SKM-1 (cell line): ENCODE results near the gene DENND1A.
"Not testable (repeated sequence)": the region's sequence is repeated elsewhere in the genome, so short reads cannot be mapped to it uniquely, and the experiment has no call there.

ENCODE experiments used
- DNase-seq: peaks from one replicate; lab custom pipeline; 2025; ENCODE audit not compliant: unreplicated experiment; lab: John Stamatoyannopoulos, UW

Gene DENND1A

DNA sequence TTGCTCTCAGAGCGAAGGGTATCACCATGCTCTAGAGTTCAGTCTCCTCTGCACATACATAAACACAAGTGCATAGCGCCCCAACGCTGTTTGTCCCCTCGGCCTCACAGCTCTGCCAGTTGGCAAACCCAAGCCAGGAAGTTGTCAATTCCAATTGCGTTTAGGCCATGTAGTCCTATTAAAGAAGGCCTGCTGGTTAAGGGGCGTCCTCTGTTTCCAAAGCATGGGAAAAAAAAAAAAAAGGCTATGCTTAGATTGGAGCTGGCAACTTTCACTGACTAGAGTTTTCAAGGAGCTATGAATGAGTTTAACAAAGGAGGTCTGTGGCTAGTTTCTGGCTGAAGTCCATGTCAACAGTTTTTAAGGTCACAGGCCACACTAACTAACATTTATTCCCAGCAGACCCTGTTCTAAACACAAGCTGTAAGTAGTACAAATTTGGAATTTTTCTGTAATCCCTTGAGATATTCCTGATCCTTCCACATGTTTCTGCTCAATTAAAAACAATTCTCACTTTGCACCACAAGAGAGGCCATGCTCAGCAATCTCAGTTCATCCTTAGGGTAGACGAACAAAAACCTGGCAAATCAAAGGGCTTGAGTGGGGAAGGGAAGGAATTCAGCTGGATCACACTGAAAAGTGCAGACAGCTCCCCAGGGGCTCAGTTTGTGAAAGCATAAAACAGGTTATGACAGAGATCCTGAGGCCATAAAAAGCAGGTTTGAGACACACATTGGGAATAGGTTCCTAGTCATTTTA lies 187.7 kb downstream of the DENND1A start:
- no peak for DNase-seq

DNA sequence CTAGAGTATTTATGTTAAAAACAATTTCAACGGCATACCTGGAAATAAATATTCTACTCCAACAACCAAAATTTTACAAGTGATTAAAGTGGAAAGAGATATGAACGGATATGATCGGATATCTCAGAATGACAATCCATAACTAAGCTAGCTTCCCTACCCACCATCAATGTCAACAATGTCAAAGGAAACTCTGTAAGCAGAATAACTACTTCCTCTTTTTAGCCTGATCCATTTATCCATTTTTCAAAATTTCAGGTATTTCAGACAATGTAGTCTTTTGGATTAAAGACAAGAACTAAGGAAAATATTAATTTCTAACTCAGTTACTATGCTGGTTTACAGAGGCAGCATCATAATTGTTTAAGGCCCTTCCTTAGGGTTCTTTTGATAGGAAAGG lies 188.7 kb downstream of the DENND1A start:
- DNase-seq = no peak

DNA sequence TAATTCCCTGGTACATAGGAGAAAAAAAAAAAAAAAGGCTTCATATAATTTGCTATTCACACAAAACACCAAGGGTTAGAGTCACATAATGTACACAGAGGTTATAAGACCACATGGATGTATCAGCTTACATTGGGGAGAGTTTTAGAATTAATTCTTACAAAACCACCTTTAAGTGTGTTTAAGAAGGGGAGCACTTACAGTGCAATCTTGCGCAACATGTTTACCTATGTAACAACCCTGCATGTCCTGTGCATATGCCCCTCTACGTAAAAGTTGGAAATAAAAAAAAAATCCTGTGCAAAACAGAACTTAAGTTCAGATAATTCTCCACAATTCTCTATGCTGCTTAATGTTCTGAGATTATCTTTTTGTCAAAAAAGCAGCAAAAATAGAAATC lies 190.0 kb downstream of the DENND1A start:
- DNase-seq = no peak

DNA sequence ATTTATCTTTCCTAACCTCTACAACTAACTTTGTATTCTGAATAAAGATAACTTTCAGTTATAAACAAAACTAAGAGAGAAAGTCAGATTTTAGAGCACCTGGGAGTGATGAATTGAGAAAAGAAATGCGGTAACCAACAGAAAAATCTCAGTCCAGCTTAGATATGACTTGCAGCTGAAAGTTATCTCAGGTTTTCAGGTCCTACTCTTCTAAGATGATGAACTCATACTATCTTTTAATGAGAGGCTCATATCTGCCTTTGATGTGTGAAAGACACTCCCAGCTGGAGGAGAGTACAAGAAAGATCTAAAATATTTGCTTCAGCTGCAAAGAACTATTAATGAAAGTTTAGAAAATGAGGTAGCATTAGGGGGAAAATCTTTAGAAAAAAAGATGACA lies 190.5 kb downstream of the DENND1A start:
- DNase-seq = no peak

DNA sequence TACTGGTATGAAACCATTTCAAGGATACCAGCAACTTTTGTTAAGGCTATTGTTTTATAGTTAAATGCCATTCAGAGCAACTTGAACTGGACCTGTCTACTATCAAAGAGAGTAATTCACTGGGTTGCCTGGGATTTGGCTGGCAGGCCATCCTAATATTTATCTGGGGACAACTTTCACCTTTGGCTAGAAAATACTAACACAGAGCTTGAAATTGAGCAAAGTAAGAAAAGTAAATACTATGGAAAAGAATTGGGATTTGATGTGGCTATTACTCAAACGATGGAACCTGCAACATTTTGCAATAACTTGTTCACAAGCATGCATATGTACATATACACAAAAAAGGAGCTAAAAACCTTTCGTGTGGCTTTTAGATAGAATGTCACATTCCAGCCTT lies 191.3 kb downstream of the DENND1A start:
- DNase-seq = no peak

DNA sequence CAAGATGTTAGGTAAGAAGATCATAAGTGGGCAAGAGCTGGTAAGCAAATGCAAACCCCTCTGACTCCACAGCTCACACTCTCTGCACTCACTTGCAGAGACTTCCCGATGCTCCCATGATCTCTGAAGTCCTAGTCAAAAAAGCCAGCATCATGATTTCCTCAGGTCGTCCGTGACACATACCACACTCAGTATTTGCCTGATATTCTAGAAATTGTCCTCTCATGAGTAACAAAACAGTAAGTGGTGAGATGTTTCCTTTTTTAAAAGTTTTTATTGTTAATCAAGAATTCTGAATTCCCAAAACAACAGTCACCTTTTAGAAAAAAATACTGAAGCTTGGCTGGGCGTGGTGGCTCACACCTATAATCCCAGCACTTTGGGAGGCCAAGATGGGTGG lies 194.6 kb downstream of the DENND1A start:
- no peak for DNase-seq

DNA sequence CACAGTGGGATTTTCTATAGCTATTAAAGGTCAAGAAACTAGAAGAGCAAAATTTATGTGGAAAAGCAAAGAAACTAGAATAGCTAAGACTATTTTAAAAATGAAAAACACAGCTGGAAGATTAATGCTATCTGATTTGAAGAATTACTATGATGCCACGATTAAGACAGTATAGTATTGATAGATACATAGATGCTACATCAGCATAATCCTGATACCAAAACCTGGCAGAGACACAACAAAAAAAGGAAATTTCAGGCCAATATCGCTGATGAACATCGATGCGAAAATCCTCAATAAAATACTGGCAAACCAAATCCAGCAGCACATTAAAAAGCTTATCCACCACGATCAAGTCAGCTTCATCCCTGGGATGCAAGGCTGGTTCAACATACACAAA lies 201.4 kb downstream of the DENND1A start:
- DNase-seq = not testable (repeated sequence)

DNA sequence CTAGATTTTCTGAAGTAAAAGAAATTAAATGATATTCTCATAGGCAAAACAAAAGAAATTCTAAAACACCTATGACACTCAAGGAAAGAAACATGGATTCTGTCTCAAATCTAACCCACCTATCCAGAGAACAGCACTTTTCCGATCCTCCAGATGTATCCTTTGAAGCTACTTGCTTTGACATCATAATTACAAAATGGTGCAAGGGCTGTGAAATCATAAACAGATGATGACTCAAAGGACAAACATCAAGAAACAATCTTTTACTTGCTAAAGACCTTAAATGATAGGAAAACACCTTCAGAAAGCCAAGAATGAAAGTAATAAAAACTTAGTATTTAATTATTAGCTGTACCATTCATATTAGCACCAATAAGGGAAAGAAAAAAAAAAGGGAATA lies 202.6 kb downstream of the DENND1A start:
- no peak for DNase-seq

DNA sequence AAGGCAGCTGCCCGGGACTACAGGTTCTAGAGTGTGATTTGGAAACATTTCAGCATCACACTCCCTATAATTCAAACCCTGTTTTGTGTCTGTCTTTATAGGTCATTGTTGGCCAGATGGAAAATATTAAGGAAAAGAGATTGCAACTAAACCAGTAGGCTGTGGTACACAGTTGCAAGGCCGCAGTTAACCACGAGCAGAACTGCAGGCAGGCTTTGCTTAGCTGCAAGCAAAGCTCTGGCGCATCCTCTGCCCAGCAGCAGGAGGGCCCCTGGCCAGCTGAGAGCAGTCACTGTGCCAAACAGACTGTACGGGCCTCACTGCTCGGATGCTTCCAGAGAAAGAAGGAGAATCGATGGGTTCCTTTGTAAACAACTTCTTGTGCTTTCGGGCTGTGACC lies 204.5 kb downstream of the DENND1A start:
- DNase-seq = no peak

DNA sequence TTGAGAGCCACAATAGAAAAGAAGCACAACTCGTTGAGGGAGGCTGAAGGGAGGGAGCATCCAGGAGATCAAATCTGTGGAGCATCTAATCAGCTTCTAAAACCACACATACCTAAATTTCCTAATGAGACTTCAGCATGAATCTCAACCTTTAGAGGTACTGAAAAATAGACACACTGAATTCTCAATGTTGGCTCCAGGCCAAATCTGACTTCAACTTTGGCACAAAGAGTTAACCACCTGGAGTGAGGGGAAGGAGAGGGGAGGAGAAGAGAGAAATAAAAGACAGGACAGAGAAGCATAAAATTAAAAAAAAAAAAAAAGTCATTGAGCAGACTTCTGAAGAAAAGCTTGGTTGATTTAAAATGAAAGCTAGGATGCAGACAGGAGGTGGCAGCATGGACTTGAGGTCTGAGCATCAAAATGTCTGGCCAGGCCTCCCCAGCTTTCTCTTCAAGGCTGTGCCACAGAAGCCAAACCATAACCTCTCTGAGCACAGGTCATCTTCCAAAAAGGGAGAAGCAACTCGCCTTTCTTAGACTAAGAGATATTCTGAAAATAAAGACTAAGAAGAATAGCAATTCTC lies 205.6 kb downstream of the DENND1A start:
- no peak for DNase-seq

DNA sequence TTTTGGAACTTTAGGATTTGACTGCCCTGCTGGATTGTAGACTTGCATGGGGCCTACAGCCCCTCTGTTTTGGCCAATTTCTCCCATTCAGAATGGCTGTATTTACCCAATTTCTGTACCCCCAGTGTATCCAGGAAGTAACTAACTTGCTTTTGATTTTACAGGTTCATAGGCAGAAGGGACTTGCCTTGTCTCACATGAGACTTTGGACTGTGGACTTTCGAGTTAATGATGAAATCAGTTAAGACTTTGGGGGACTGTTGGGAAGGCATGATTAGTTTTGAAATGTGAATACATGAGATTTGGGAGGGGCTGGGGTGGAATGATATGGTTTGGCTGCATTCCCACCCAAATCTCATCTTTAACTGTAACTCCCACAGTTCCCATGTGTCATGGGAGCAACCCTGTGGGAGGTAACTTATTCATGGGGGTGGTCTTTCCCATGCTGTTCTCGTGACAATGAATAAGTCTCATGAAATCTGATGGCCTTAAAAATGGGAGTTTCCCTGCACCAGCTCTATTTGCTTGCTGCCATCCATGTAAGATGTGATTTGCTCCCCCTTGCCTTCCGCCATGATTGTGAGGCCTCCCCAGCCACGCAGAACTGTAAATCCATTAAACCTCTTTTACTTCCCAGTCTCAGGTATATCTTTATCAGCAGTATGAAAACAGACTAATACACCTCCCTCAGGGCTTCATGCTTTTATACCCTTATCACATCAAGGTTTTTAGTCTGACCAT lies 206.6 kb downstream of the DENND1A start:
- no peak for DNase-seq

DNA sequence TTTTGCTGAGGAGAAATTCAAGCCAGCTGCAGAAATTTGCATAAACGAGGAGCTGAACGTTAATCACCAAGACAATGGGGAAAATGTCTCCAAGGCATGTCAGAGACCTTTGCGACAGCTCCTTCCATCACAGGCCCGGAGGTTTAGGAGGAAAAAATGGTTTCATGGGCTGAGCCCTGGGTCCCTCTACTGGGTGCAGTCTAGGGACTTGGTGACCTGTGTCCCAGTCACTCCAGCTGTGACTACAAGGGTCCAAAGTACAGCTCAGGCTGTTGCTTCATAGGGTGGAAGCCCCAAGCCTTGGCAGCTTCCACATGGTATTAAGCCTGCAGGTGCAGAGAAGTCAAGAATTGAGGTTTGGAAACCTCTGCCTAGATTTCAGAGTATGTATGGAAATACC lies 207.5 kb downstream of the DENND1A start:
- DNase-seq = no peak

DNA sequence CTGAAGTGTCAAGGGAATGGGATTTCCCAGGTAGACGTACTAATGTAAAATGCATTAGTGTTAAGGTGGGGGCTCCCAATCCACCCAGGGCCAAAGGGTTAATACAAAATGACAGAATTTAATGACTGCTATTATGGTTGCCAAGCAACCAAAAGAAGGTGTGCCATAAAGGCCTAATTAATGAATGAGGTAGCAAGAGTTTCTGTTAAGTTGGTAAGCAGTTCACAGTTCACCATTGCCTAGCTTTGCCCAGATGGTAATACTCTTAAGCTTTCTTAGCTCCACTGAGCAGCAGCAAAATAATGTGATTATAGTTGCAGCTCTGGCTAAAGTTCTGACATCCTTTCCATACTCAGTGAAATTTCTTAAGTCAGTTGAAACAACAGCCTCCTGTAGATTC lies 211.7 kb downstream of the DENND1A start:
- DNase-seq = no peak

DNA sequence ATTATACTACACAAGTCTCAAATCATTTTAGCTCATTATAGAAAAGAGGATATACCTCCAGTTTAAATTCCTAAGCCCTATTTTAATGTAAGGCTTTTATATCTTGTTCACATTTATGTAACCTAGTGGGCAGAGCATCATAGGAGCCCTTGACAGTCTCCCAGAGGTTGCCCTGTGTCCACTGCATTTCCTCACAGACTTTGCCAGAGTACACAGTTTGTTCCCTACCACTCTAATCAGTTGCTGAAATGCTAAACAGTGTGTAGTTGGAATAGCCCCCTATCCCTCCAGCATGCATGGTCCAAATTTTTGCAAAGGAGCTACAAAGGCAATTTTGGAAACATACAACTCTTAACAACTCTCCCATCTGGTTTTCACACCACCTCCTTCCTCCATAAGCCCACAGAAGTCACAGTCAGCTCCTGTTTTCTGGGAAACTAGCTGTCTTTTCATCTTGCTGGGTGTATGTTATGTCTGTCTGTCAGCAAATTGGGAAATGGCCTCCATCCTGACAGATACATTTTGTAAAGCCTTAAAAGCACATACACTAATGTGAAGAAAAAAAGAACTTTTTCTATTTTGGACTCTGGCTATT lies 212.2 kb downstream of the DENND1A start:
- DNase-seq = no peak

DNA sequence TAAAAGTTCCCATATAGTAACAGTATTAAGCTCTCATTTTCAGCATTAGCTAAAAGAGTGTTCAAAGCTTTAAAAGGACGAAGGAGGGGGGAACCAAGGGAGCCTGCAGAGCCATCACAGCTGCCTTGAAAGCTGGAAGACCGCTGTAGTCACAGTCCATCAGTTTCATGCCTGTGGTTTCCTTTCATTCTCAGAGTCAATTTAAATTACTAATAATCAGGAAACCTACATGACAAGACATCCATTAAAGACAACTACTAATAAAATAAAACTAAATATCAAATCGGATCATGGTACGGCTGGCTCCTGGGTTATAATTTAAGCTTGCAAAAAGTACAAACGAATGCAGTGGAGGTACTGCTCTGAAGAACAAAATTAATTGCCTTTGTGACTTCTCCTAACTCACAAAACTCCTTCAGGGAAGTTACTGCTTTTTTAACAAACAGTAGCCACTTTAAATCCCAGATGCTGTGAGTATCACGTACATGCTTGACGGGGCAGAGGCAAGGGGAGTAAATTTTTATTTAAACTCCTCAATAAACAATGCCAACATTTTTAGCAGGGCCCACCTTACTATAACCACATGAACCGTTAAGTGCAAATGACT lies 213.5 kb downstream of the DENND1A start:
- DNase-seq = no peak

DNA sequence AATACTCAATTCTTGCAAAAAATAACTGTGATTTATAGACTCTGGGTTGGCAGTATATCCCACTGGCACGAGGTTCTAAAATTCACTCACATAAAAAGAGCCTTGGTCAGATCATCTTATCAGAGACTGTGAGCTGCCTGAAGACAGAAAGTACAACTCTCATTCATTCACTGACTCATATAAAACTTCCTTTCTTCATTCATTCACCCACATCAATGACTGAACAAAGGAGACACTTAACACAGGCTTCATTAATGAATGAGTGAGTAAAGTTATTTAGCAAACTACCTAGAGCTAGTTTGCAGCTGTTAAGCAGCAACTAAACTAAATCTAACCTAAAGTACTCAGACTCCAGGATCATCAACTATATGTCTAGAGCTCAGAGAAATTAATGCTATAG lies 214.7 kb downstream of the DENND1A start:
- DNase-seq = no peak

DNA sequence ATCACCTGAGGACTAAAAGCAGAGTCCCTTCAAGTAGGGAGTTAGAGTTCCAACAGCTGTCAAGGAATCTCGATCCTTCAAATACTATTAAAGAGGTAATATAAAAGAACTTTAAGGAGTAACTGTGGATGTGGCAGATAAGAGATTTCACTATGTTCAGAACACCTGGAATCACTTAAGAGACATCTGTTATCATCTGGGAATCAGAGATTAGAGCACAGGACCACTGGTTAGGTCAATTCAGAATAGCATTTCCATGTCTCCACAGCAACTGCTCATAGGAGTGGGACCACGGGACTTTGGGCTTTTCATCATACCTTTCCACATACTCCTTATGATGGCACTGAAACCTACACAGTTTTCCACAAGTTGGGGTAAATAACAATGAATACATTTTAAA lies 216.6 kb downstream of the DENND1A start:
- DNase-seq = no peak

DNA sequence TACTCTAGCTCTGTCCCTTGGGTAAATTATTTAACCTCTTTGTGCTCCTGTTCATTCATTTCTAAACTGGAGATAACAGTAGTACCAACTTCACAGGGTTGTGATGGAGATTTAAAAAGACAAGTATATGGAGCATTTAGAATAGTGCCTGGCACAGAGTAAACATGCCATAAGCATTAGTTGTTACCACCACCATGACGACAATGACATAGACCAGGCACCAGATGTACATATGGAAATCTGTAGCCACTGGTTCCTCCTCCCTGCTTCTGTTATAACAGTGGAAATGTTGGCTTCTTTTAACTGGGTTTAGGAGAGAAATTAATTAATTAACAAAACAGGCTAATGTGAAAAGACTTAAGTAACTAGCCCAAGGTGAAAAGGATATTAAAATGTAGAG lies 217.5 kb downstream of the DENND1A start:
- DNase-seq = no peak

DNA sequence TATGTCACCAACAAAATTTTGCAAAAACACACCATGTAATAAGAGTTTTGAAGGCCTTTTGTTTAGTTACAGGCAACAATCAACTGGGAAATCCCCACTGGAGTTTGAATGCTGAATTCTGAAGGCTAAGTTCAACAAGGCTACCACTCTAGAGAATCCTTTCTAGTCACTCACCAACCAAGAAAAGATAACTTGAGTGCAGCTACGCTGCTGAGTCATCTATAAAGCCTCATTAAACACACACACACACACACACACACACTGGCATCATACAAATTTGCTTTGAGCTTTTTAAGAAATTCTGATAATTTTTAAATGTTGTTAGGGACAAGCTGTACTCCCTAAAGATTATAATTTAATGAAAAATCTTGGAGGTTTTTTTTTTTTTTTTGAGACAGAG lies 219.6 kb downstream of the DENND1A start:
- no peak for DNase-seq

DNA sequence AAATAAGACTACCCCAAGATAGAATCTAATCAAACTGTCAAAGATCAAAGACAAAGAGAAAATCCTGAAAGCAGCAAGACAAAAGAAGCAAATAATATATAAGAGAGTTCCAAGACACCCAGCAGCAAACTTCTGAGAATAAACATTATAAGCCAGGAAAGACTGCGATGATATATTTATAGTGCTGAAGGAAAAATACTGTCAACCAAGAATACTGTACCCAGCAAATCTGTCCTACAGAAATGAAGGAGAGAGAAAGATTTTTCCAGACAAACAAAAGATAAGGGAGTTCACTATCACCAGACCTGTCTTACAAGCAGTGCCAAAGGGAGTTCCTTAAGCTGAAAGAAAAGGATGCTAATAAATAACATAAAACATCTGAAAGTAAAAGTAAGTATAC lies 227.4 kb downstream of the DENND1A start:
- DNase-seq = no peak

DNA sequence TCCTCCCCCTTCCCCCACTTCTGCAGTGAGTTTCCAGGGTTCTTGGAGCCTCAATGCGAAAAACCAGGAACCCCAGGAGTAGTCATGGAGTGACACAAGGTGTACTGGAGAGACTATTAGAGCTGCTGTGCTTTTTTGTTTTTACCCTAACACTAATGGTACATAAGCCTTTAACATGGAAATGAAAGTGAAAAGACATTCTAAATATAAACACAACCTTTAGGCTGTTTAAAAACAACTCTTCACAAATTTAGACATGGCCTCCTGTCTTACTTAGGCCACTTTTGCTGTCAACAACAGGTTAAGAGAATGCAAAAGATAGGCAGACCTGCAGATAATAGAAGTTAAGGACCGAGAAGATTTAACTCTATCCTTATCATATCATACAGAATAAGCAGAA lies 232.2 kb downstream of the DENND1A start:
- no peak for DNase-seq

DNA sequence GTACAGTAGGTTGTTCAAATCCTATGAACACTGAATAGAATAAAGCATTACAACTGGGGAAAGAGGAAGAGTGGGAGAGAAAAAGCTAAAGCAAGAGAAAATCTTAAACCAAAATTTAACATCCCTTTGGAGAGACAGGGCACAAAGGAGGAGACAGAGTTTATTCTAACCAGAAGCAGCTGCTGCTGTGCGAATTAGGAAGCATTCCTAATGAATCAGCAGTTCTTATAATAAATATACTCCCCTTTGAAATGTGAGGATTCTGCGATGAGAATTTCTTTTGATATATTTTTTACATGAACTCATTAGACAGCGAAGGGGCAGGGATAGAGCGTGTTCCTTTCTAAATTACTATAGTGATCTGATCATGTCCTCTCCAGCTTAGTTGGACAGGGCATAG lies 233.4 kb downstream of the DENND1A start:
- no peak for DNase-seq
